Activated CD4-positive, alpha-beta T cell treated with anti-CD3 and anti-CD28 coated beads, Interleukin-2, amount 10 ng/mL, durations not matched to agents 7 days and 5 days (primary cell): ENCODE results near the gene ZNF324. TPM values are rescaled to one million over a fixed set of nuclear protein-coding genes. Genes with fewer than 3 reads are reported as not detected.

ENCODE experiments used
- CTCF ChIA-PET: fragments of 350-600 bp; sonication (Branson Sonifier 250); formaldehyde crosslinking; loops from one replicate; lab custom pipeline; 2021; ENCODE audit warnings: antibody characterized with exemption; lab: Charles Lee
- POLR2A ChIA-PET: fragments of 350-600 bp; sonication (Branson Sonifier 250); formaldehyde crosslinking; loops from one replicate; lab custom pipeline; 2021; ENCODE audit warnings: antibody characterized with exemption; lab: Charles Lee
- DNase-seq: peaks from one replicate; pipeline ENCODE4 v3.0.0-alpha.2; 2020
- H3K27ac Mint-ChIP-seq: one replicate; pipeline ENCODE4 v1.8.0; 2021; ENCODE audit warnings: mild to moderate bottlenecking, moderate library complexity, mixed read lengths
- H3K27me3 Mint-ChIP-seq: one replicate; pipeline ENCODE4 v1.8.0; 2021; ENCODE audit warnings: mixed read lengths
- H3K36me3 Mint-ChIP-seq: one replicate; pipeline ENCODE4 v1.8.0; 2021; ENCODE audit warnings: low read depth, mixed read lengths
- H3K4me1 Mint-ChIP-seq: one replicate; pipeline ENCODE4 v1.8.0; 2021; ENCODE audit warnings: mixed read lengths
- H3K4me3 Mint-ChIP-seq: one replicate; pipeline ENCODE4 v1.8.0; 2021; ENCODE audit warnings: mild to moderate bottlenecking, moderate library complexity, mixed read lengths
- H3K9me3 Mint-ChIP-seq: one replicate; pipeline ENCODE4 v1.8.0; 2021; ENCODE audit warnings: mixed read lengths
- total RNA-seq, 2 experiments: library from RNA; stranded (reverse); gene quantifications; one replicate each; pipeline ENCODE4 v1.2.3, GENCODE V29; 2021

ZNF324 gene
- total RNA-seq, 2 experiments from 2014 or later, result 9.0 to 12.7 TPM

- ChIA-PET CTCF (interaction anchor here (0.6 to 2.4 kb wide), 19 partner anchors 9 to 207 kb away, joined by 3 to 34 read pairs (median 5); partner anchors contain the start of genes CHMP2A and ZNF497), POLR2A (no interaction called here)
- Mint-ChIP-seq H3K4me1 (peaks cover 33% of the 10 kb centered on the region), H3K27me3 (no peaks in the 10 kb centered on the region), H3K36me3 (peaks cover 16% of the 10 kb centered on the region), H3K4me3 (peak overlapping the region; percentile 81), H3K9me3 (no peaks in the 10 kb centered on the region), H3K27ac (peak overlapping the region; percentile 90)
- no peak for DNase-seq
Observed at GRCh38 chr19:58513213-58513693, 46.4 kb downstream of the ZNF324 start.

- POLR2A ChIA-PET, result no interaction called here
- peaks cover 18% of the 10 kb centered on the region for H3K36me3 Mint-ChIP-seq
- CTCF ChIA-PET, result interaction anchor here (0.6 to 2.4 kb wide), 37 partner anchors 8 to 332 kb away, joined by 3 to 34 read pairs (median 4); partner anchors contain the start of genes CHMP2A, TRIM28 and ZNF497
- peak overlapping the region; percentile 90 for H3K27ac Mint-ChIP-seq
- no peaks in the 10 kb centered on the region for H3K27me3 Mint-ChIP-seq
- no peaks in the 10 kb centered on the region for H3K9me3 Mint-ChIP-seq
- H3K4me1 Mint-ChIP-seq, result peaks cover 39% of the 10 kb centered on the region
- peak; percentile 96 for DNase-seq
- peak overlapping the region; percentile 81 for H3K4me3 Mint-ChIP-seq
Observed at GRCh38 chr19:58513694-58514563, 47.0 kb downstream of the ZNF324 start.

GRCh38 chr19:58514564-58515022 is 47.7 kb downstream of the ZNF324 start:
- H3K27ac Mint-ChIP-seq, result peak overlapping the region; percentile 90
- no peaks in the 10 kb centered on the region for H3K9me3 Mint-ChIP-seq
- H3K27me3 Mint-ChIP-seq, result no peaks in the 10 kb centered on the region
- H3K4me3 Mint-ChIP-seq, result peak overlapping the region; percentile 81
- CTCF ChIA-PET, result interaction anchor here (0.6 to 2.4 kb wide), 34 partner anchors 8 to 333 kb away, joined by 3 to 34 read pairs (median 4); partner anchors contain the start of genes TRIM28 and ZNF497
- H3K4me1 Mint-ChIP-seq, result peaks cover 43% of the 10 kb centered on the region
- H3K36me3 Mint-ChIP-seq, result peaks cover 20% of the 10 kb centered on the region
- POLR2A ChIA-PET, result no interaction called here
- DNase-seq, result no peak

- Mint-ChIP-seq H3K36me3 (peaks cover 20% of the 10 kb centered on the region), H3K4me1 (peaks cover 49% of the 10 kb centered on the region), H3K27ac (peak overlapping the region; percentile 75), H3K4me3 (peak overlapping the region; percentile 81), H3K27me3 (no peaks in the 10 kb centered on the region), H3K9me3 (no peaks in the 10 kb centered on the region)
- no peak for DNase-seq
- POLR2A ChIA-PET, result no interaction called here
- CTCF ChIA-PET, result interaction anchor here (0.6 kb wide), 1 partner anchor 112 kb away, joined by 6 read pairs; no protein-coding TSS in a partner anchor
Observed at GRCh38 chr19:58515259-58515658, 48.4 kb downstream of the ZNF324 start.

DNA sequence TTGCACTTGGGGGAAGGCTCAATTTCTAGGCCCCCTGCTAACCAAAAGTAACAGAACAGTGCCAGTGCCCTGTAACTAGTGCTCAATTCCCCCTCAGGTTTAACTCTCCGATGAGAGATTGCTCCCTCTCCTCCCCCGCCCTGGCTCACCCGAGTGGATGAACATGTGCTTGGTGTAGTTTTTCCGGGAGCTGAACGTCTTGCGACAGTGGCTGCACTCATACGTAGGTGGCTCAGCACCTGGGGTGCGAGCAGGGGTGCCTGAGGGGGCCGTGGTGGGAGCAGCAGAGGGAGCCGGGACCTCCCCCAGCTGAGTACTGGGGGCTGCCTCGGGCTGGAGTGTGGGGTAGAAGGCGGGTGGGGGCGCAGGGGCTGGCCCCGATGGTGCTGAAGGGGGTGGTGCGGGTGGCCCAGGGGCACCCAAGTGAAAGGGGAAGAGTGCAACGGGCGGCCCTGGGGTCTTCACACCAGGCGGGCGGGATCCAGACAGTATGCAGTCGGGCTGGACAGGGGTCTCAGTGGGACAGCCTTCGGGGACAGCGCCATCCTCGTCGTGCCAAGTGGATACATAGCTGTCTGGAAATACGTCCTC is 49.5 kb downstream of the ZNF324 start:
- Mint-ChIP-seq H3K4me3 (no peak overlapping the region), H3K4me1 (peaks cover 55% of the 10 kb centered on the region), H3K27me3 (no peaks in the 10 kb centered on the region), H3K9me3 (no peaks in the 10 kb centered on the region), H3K36me3 (peaks cover 20% of the 10 kb centered on the region), H3K27ac (peak overlapping the region; percentile 31)
- DNase-seq, result no peak
- CTCF ChIA-PET, result interaction anchor here (1.0 to 6.1 kb wide), 2 partner anchors 38 to 62 kb away, joined by 3 to 72 read pairs; partner anchors contain the start of gene CHMP2A
- POLR2A ChIA-PET, result no interaction called here

GRCh38 chr19:58516964-58517833 is 50.3 kb downstream of the ZNF324 start:
- DNase-seq, result no peak
- H3K9me3 Mint-ChIP-seq, result no peaks in the 10 kb centered on the region
- H3K4me1 Mint-ChIP-seq, result peaks cover 60% of the 10 kb centered on the region
- peaks cover 20% of the 10 kb centered on the region for H3K36me3 Mint-ChIP-seq
- CTCF ChIA-PET, result interaction anchor here (0.6 to 6.1 kb wide), 3 partner anchors 37 to 222 kb away, joined by 3 to 72 read pairs (median 3); partner anchors contain the start of gene CHMP2A
- H3K27me3 Mint-ChIP-seq, result no peaks in the 10 kb centered on the region
- H3K4me3 Mint-ChIP-seq, result peak overlapping the region; percentile 90
- POLR2A ChIA-PET, result no interaction called here
- H3K27ac Mint-ChIP-seq, result peak overlapping the region; percentile 46

- Mint-ChIP-seq H3K27me3 (no peaks in the 10 kb centered on the region), H3K4me1 (peaks cover 64% of the 10 kb centered on the region), H3K4me3 (peak overlapping the region; percentile 90), H3K36me3 (peaks cover 20% of the 10 kb centered on the region), H3K9me3 (no peaks in the 10 kb centered on the region), H3K27ac (peak overlapping the region; percentile 95)
- no peak for DNase-seq
- CTCF ChIA-PET, result interaction anchor here (0.6 to 6.1 kb wide), 20 partner anchors 10 to 1154 kb away, joined by 3 to 72 read pairs (median 6); partner anchors contain the start of genes CHMP2A and TRIM28
- POLR2A ChIA-PET, result no interaction called here
Observed at GRCh38 chr19:58518256-58519086, 51.6 kb downstream of the ZNF324 start.

- CTCF ChIA-PET, result interaction anchor here (0.6 to 6.1 kb wide), 20 partner anchors 10 to 1154 kb away, joined by 3 to 72 read pairs (median 6); partner anchors contain the start of genes CHMP2A and TRIM28
- H3K4me1 Mint-ChIP-seq, result peaks cover 61% of the 10 kb centered on the region
- POLR2A ChIA-PET, result no interaction called here
Observed at GRCh38 chr19:58519087-58519354, 52.1 kb downstream of the ZNF324 start.

DNA sequence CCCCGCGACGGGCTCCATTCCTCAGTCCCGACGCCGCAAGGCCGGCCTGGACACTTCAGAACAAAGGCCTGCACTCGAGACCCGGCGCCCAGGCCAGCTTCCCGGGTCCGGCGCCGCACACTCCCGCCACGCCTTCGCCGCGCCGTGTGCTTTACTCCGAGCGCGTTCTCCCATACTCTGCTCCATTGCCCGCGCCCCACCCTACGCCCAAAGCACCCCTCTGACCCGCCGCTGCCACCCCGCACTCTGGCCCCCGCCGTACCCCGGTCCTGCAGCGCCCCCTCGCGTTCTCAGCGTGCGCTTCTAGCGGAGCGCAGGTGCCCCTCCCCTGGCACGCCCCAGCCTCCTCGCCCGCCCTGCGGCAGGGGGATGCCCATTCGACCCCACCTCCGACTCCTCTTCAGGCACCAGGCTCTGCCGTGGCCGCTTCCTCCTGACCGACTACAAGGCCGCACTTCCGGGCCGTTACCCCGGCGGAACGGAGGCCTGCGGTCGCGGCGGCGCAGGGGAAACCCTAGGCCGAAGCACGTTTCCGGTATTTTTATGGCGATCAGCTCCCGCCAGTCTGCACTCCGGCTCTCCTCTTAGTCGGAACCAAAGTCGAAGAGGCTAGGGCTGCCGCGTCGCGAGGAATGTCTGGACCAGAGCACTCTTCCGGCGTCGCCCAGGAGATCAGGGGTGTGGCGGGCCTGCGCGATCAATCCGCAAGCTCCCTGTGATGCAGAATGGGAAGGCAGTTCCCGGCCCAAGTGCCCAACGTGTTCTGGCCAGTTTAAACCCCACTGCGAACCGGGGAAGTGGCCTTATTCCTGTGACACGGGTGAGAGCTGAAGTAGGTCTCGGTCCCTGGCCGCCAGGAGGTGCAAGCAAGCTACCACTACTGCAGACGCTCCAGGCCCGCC is 52.7 kb downstream of the ZNF324 start, which contains the start of gene ZBTB45:
TSS of gene ZBTB45 (minus strand) at position 456 of the 902 bp plus-strand sequence. CDS start 2,137 bp downstream, outside the sequence.
- H3K27ac Mint-ChIP-seq, result peak within 1 kb of the TSS; percentile 95
- DNase-seq, result peak; percentile 91
- H3K9me3 Mint-ChIP-seq, result no peaks in the 10 kb centered on the region
- peaks cover 56% of the 10 kb centered on the region for H3K4me1 Mint-ChIP-seq
- H3K36me3 Mint-ChIP-seq, result peaks cover 20% of the 10 kb centered on the region
- CTCF ChIA-PET, result interaction anchor here (0.6 to 6.1 kb wide), 47 partner anchors 9 to 1198 kb away, joined by 3 to 72 read pairs (median 4); partner anchors contain the start of genes CHMP2A, MZF1, SLC27A5 and TRIM28
- POLR2A ChIA-PET, result interaction anchor here (0.6 to 1.8 kb wide), 5 partner anchors 24 to 56 kb away, joined by 3 to 9 read pairs (median 3); partner anchors contain the start of genes CHMP2A and TRIM28
- H3K27me3 Mint-ChIP-seq, result no peaks in the 10 kb centered on the region
- peak within 1 kb of the TSS; percentile 90 for H3K4me3 Mint-ChIP-seq

More at GRCh38 chr19:58519087-58519354, 52.1 kb downstream of the ZNF324 start:
- peak; percentile 67 for DNase-seq
- Mint-ChIP-seq H3K9me3 (no peaks in the 10 kb centered on the region), H3K27me3 (no peaks in the 10 kb centered on the region), H3K27ac (peak overlapping the region; percentile 95), H3K36me3 (peaks cover 20% of the 10 kb centered on the region), H3K4me3 (peak overlapping the region; percentile 90)

DNA sequence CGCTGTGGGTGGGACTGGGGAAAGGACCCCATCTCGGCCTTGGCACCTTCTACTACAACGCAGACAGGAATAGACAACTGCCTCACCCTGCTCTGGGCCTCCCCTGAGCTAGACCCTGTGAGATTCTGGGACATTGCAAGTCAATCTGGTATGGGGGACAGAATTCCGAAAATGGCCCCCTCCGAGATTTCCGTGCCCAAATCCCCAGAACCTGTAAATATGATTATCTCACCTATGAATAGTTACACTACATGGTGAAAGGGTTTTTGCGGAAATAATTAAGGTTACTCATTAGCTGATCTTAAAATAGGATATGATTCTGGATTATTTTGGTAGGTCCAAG is 53.3 kb downstream of the ZNF324 start:
- no peaks in the 10 kb centered on the region for H3K27me3 Mint-ChIP-seq
- H3K4me1 Mint-ChIP-seq, result peaks cover 52% of the 10 kb centered on the region
- POLR2A ChIA-PET, result interaction anchor here (0.6 to 1.8 kb wide), 6 partner anchors 24 to 55 kb away, joined by 3 to 9 read pairs (median 3); partner anchors contain the start of genes CHMP2A and TRIM28
- H3K36me3 Mint-ChIP-seq, result peaks cover 20% of the 10 kb centered on the region
- peak overlapping the region; percentile 95 for H3K27ac Mint-ChIP-seq
- DNase-seq, result no peak
- CTCF ChIA-PET, result interaction anchor here (0.6 to 6.1 kb wide), 40 partner anchors 9 to 1199 kb away, joined by 3 to 72 read pairs (median 4); partner anchors contain the start of genes CHMP2A, MZF1, SLC27A5 and TRIM28
- H3K4me3 Mint-ChIP-seq, result peak overlapping the region; percentile 90
- no peaks in the 10 kb centered on the region for H3K9me3 Mint-ChIP-seq
